ENCODE results near the gene ARID5A. TPM values are rescaled to one million over a fixed set of nuclear protein-coding genes. Genes with fewer than 3 reads are reported as not detected.

The ARID5A gene
- total and polyA plus RNA-seq, 2 of the 13 experiments (the other 11 are each of a cell fraction or from before 2014, with no cell fraction given), result 6.0 to 9.5 TPM

GRCh38 chr2:96508521-96509113, 27.9 kb upstream of the ARID5A start (continued):
- TF ChIP-seq, protein P1, sequence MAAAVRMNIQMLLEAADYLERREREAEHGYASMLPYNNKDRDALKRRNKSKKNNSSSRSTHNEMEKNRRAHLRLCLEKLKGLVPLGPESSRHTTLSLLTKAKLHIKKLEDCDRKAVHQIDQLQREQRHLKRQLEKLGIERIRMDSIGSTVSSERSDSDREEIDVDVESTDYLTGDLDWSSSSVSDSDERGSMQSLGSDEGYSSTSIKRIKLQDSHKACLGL (CRISPR knock-in tag; IDR thresholded peaks at IDR 0.05), result 0 out of 2 replicates have a peak, but pooled peaks have one; percentile 10
- TF ChIP-seq TEAD2 (CRISPR knock-in tag; IDR thresholded peaks at IDR 0.05) (no peak), MTF2 (CRISPR knock-in tag; IDR thresholded peaks at IDR 0.05; ENCODE audit: borderline replicate concordance) (0 out of 2 replicates have a peak, but pooled peaks have one; percentile 17), NFIB (CRISPR knock-in tag; IDR thresholded peaks at IDR 0.05; ENCODE audit: borderline replicate concordance) (peak; percentile 47; the same call in 1 of the 2 replicates), BRD4 (CRISPR knock-in tag; IDR thresholded peaks at IDR 0.05) (0 out of 2 replicates have a peak, but pooled peaks have one; percentile 47), IKZF5 (CRISPR knock-in tag; IDR thresholded peaks at IDR 0.05) (0 out of 2 replicates have a peak, but pooled peaks have one; percentile 3), MEF2D (CRISPR knock-in tag; IDR thresholded peaks at IDR 0.05) (no peak; the same call in 1 of the 2 replicates), ZNF543 (CRISPR knock-in tag; IDR thresholded peaks at IDR 0.05) (0 out of 2 replicates have a peak, but pooled peaks have one; percentile 34), SPEN (CRISPR knock-in tag; IDR thresholded peaks at IDR 0.05; ENCODE audit: low read depth) (0 out of 2 replicates have a peak, but pooled peaks have one; percentile 2)
